H1 (cell line): Measurements from ENCODE around the gene STARD9. TPM values are rescaled to one million over a fixed set of nuclear protein-coding genes. Genes with fewer than 3 reads are reported as not detected.

Experiments
- CTCF ChIA-PET: fragments of 300-600 bp; sonication (Branson Sonifier 250); formaldehyde crosslinking; loops from one replicate; lab custom pipeline; 2021; ENCODE audit not compliant: partially characterized antibody; lab: Charles Lee
- POLR2A ChIA-PET: fragments of 300-600 bp; sonication (Branson Sonifier 250); formaldehyde crosslinking; loops from one replicate; lab custom pipeline; 2021; ENCODE audit warnings: inconsistent platforms; ENCODE audit not compliant: partially characterized antibody; lab: Charles Lee
- DNase-seq, 2 experiments: peaks; one replicate each; pipeline versions ENCODE4 v3.0.0 to v3.0.0-alpha.2; 2010 to 2022; ENCODE audit warnings: low spot score in 2 of 2, low read depth in 1 of 2, mixed read lengths in 1 of 2
- FAIRE-seq: peaks from 2 replicates; lab custom pipeline; 2011; peaks lifted over from hg19 to GRCh38; lab: Jason Lieb, UNC
- H2AFZ ChIP-seq: 2 replicates; pipeline ENCODE4 v1.8.1; 2012; ENCODE audit warnings: low read length, inconsistent platforms
- H2AK5ac ChIP-seq: 2 replicates; pipeline ENCODE4 v1.6.1; 2013; ENCODE audit warnings: low read depth, low read length
- H2BK120ac ChIP-seq: replicated peaks from 2 replicates; pipeline ENCODE3; 2013; ENCODE audit warnings: low read depth, low read length, inconsistent platforms
- H2BK12ac ChIP-seq: 2 replicates; pipeline ENCODE4 v1.6.1; 2013; ENCODE audit warnings: low read depth, low read length
- H2BK15ac ChIP-seq: 2 replicates; pipeline ENCODE4 v1.6.1; 2013; ENCODE audit warnings: low read length
- H2BK20ac ChIP-seq: 2 replicates; pipeline ENCODE4 v1.6.1; 2013; ENCODE audit warnings: low read length
- H2BK5ac ChIP-seq: 2 replicates; pipeline ENCODE4 v1.6.1; 2013; ENCODE audit warnings: low read depth, low read length
- H3K14ac ChIP-seq: 2 replicates; pipeline ENCODE4 v1.6.1; 2013; ENCODE audit warnings: inconsistent platforms; ENCODE audit not compliant: insufficient read length
- H3K18ac ChIP-seq: 2 replicates; pipeline ENCODE4 v1.6.1; 2013; ENCODE audit warnings: low read length; ENCODE audit errors: extremely low read depth
- H3K23ac ChIP-seq: 2 replicates; pipeline ENCODE4 v1.6.1; 2013; ENCODE audit warnings: inconsistent platforms; ENCODE audit not compliant: insufficient read length
- H3K23me2 ChIP-seq: 2 replicates; pipeline ENCODE4 v1.6.1; 2013; ENCODE audit warnings: low read depth, low read length
- H3K27ac ChIP-seq: 2 replicates; pipeline ENCODE4 v1.6.1; 2011; ENCODE audit warnings: low read depth, low read length, inconsistent platforms
- H3K27me3 ChIP-seq, 4 experiments: replicated peaks in 1 of 4; 1 replicate in 1 of 4; 2 replicates in 3 of 4; pipeline versions ENCODE4 v1.6.1 to v1.8.1; 2011 to 2013; ENCODE audit warnings: low read length in 3 of 4, mild to moderate bottlenecking in 3 of 4, inconsistent platforms in 2 of 4, mixed read lengths in 2 of 4, moderate library complexity in 1 of 4; ENCODE audit not compliant: control insufficient read depth in 3 of 4, insufficient read depth in 3 of 4; ENCODE audit errors: extremely low read depth in 1 of 4
- H3K36me3 ChIP-seq, 4 experiments: 2 replicates each; pipeline versions ENCODE4 v1.6.1 to v1.8.1; 2011 to 2013; ENCODE audit warnings: mild to moderate bottlenecking in 4 of 4, low read length in 3 of 4, moderate library complexity in 2 of 4, control low read depth in 1 of 4, inconsistent platforms in 1 of 4; ENCODE audit not compliant: insufficient read depth in 4 of 4, control insufficient read depth in 2 of 4
- H3K4ac ChIP-seq: replicated peaks from 2 replicates; pipeline ENCODE3; 2013; ENCODE audit warnings: low read length, low read depth, mixed read lengths, inconsistent platforms; ENCODE audit not compliant: insufficient read length
- H3K4me1 ChIP-seq, 4 experiments: replicated peaks in 1 of 4; 1 replicate in 1 of 4; 2 replicates in 3 of 4; pipeline versions ENCODE4 v1.6.1 to v1.8.1; 2011 to 2013; ENCODE audit warnings: low read length in 3 of 4, inconsistent platforms in 2 of 4, mixed read lengths in 1 of 4; ENCODE audit not compliant: insufficient read depth in 4 of 4, control insufficient read depth in 3 of 4
- H3K4me2 ChIP-seq, 2 experiments: 2 replicates each; pipeline versions ENCODE4 v1.6.1 to v1.8.1; 2011 to 2013; ENCODE audit warnings: low read depth in 2 of 2, low read length in 2 of 2, control low read depth in 1 of 2, inconsistent platforms in 1 of 2, mild to moderate bottlenecking in 1 of 2; ENCODE audit not compliant: insufficient read depth in 1 of 2
- H3K4me3 ChIP-seq, 4 experiments: fragments of 200-600, 300-600 bp in 1 of 4; sonication (generic), shearing (Covaris generic), sonication (Bioruptor Twin) in 1 of 4; 2 replicates each; pipeline versions ENCODE4 v1.5.1 to v1.8.1; 2011 to 2016; ENCODE audit warnings: low read length in 4 of 4, low read depth in 3 of 4, control low read depth in 2 of 4, inconsistent platforms in 2 of 4, mild to moderate bottlenecking in 2 of 4, mixed read lengths in 1 of 4, moderate library complexity in 1 of 4; ENCODE audit not compliant: insufficient read depth in 2 of 4; ENCODE audit errors: extremely low read depth in 1 of 4
- H3K56ac ChIP-seq: replicated peaks from 2 replicates; pipeline ENCODE3; 2013; ENCODE audit warnings: low read depth, mild to moderate bottlenecking, mixed read lengths, low read length, inconsistent platforms; ENCODE audit not compliant: insufficient read length
- H3K79me1 ChIP-seq: 2 replicates; pipeline ENCODE4 v1.6.1; 2013; ENCODE audit warnings: low read depth, low read length, control low read depth
- H3K79me2 ChIP-seq, 2 experiments: 2 replicates each; pipeline versions ENCODE4 v1.6.1 to v1.8.1; 2012 to 2013; ENCODE audit warnings: low read length in 2 of 2, mild to moderate bottlenecking in 2 of 2, inconsistent platforms in 1 of 2; ENCODE audit not compliant: insufficient read depth in 2 of 2, control insufficient read depth in 1 of 2
- H3K9ac ChIP-seq, 4 experiments: replicated peaks in 1 of 4; 1 replicate in 1 of 4; 2 replicates in 3 of 4; pipeline versions ENCODE4 v1.6.1 to v1.8.1; 2011 to 2013; ENCODE audit warnings: low read depth in 3 of 4, low read length in 3 of 4, control low read depth in 2 of 4, mild to moderate bottlenecking in 2 of 4, moderate library complexity in 2 of 4, inconsistent platforms in 1 of 4; ENCODE audit errors: extremely low read depth in 1 of 4
- H3K9me3 ChIP-seq, 2 experiments: 2 replicates each; pipeline versions ENCODE4 v1.6.1 to v1.8.1; 2012 to 2013; ENCODE audit warnings: mild to moderate bottlenecking in 2 of 2, moderate library complexity in 2 of 2, control low read depth in 1 of 2, inconsistent platforms in 1 of 2, low read depth in 1 of 2, low read length in 1 of 2, mixed read lengths in 1 of 2; ENCODE audit not compliant: insufficient read depth in 2 of 2
- H4K20me1 ChIP-seq, 2 experiments: replicated peaks in 1 of 2; 2 replicates each; pipeline versions ENCODE3 to v1.8.1; 2011 to 2013; ENCODE audit warnings: inconsistent platforms in 2 of 2, low read length in 2 of 2, mild to moderate bottlenecking in 1 of 2; ENCODE audit not compliant: insufficient read depth in 2 of 2, control insufficient read depth in 1 of 2
- H4K5ac ChIP-seq: 2 replicates; pipeline ENCODE4 v1.6.1; 2013; ENCODE audit warnings: low read length, low read depth, mixed read lengths, inconsistent platforms; ENCODE audit not compliant: insufficient read length
- H4K8ac ChIP-seq: 2 replicates; pipeline ENCODE4 v1.8.0; 2013; ENCODE audit warnings: mild to moderate bottlenecking, moderate library complexity, low read length, inconsistent platforms; ENCODE audit not compliant: insufficient read depth; ENCODE audit errors: extremely low read depth
- H4K91ac ChIP-seq: replicated peaks from 2 replicates; pipeline ENCODE3; 2013; ENCODE audit warnings: low read length, mixed read lengths, inconsistent platforms; ENCODE audit not compliant: insufficient read length
- ASH2L ChIP-seq: fragments of 200-600, 300-600 bp; sonication (generic); IDR thresholded peaks from one replicate; pipeline ENCODE4 v1.7.1; 2017; ENCODE audit warnings: low read length
- ATF2 ChIP-seq: IDR thresholded peaks from 2 replicates; pipeline ENCODE4 v1.6.1; 2012; ENCODE audit warnings: low read length, inconsistent platforms
- GABPA ChIP-seq: IDR thresholded peaks from 2 replicates; pipeline ENCODE4 v1.6.1; 2011; ENCODE audit warnings: mild to moderate bottlenecking, low read length, moderate library complexity, borderline replicate concordance; ENCODE audit not compliant: insufficient read depth
- JUND ChIP-seq: IDR thresholded peaks from 2 replicates; pipeline ENCODE4 v1.6.1; 2011; ENCODE audit warnings: mild to moderate bottlenecking, improper control_type of control experiment, low read length
- NRF1 ChIP-seq: IDR thresholded peaks from 2 replicates; pipeline ENCODE4 v1.6.1; 2011; ENCODE audit warnings: mild to moderate bottlenecking, low read depth, low read length, improper control_type of control experiment
- POLR2AphosphoS5 ChIP-seq: IDR thresholded peaks from 2 replicates; pipeline ENCODE4 v1.6.1; 2011; ENCODE audit warnings: low read depth, low read length
- RFX5 ChIP-seq: IDR thresholded peaks from 2 replicates; pipeline ENCODE4 v1.6.1; 2011; ENCODE audit warnings: low read depth, low read length, improper control_type of control experiment, borderline replicate concordance
- SIX5 ChIP-seq: IDR thresholded peaks from 2 replicates; pipeline ENCODE4 v1.6.1; 2011; ENCODE audit warnings: mild to moderate bottlenecking, low read depth, low read length
- TEAD4 ChIP-seq: IDR thresholded peaks from 2 replicates; pipeline ENCODE4 v1.6.1; 2012; ENCODE audit warnings: low read depth, low read length, inconsistent platforms, mixed read lengths
- WGBS, 2 experiments: shearing (Covaris generic) in 1 of 2; methylation state at CpG; one replicate each; pipeline versions ENCODE4 v1.1.6 to v1.1.7; 2013 to 2015; ENCODE audit warnings: low lambda C conversion rate in 2 of 2, mixed read lengths in 2 of 2, inconsistent platforms in 1 of 2, low coverage in 1 of 2, missing lambda C conversion rate in 1 of 2; ENCODE audit not compliant: insufficient replicate concordance in 2 of 2, insufficient coverage in 1 of 2, insufficient read length in 1 of 2; ENCODE audit errors: extremely low coverage in 1 of 2, missing lambda C conversion rate in 1 of 2; 5-methylcytosine and 5-hydroxymethylcytosine counted together
- polyA plus RNA-seq, 7 experiments: library from polyadenylated mRNA; depleted of rRNA in 3 of 7; stranded (reverse) in 5 of 7; unstranded in 2 of 7; fragments of >200 nt in 5 of 7; fragments of 200-250 nt in 2 of 7; gene quantifications; 1 replicate in 5 of 7; 2 replicates in 1 of 7; 4 replicates in 1 of 7; pipeline versions ENCODE4 v1.2.1 to v1.2.3, GENCODE V29; 2011 to 2013; ENCODE audit warnings: missing spikeins in 2 of 7, mixed read lengths in 2 of 7
- total RNA-seq: library from RNA; stranded (reverse); fragmentation: NEBNext Ultra II Directional; extraction: Animal tissue kit (Norgen Biotek cat#: 25700); gene quantifications from 2 replicates; pipeline ENCODE4 v1.2.1, GENCODE V29; 2021
- TF ChIP-seq, protein P1 (sequence below), 3 experiments: IDR thresholded peaks; 1 replicate in 2 of 3; 2 replicates in 1 of 3; pipeline versions ENCODE4 v1.5.1 to v1.6.1; 2011; ENCODE audit warnings: low read length in 3 of 3, mild to moderate bottlenecking in 3 of 3, inconsistent platforms in 2 of 3, low read depth in 1 of 3, moderate library complexity in 1 of 3; ENCODE audit not compliant: insufficient read depth in 1 of 3; ENCODE audit errors: control extremely low read depth in 1 of 3

Gene STARD9
- total and polyA plus RNA-seq, 2 of the 8 experiments (the other 6 are each of a cell fraction or from before 2014, with no cell fraction given), result 2.8 to 7.0 TPM

GRCh38 chr15:42733027-42733426, 157.6 kb downstream of the STARD9 start:
- Histone ChIP-seq H3K4me2 (no peak overlapping the region), H2BK5ac (no peak overlapping the region), H2AFZ (no peak overlapping the region), H4K8ac (no peak overlapping the region), H3K79me2 (no peaks in the 10 kb centered on the region), H3K4ac (no peak overlapping the region), H2AK5ac (no peak overlapping the region), H3K4me1 (peaks cover 0 to 16% (median 9%) of the 10 kb centered on the region in 4 experiments; a peak in 6 of 7 replicates), H3K4me3 (no peak overlapping the region), H3K18ac (no peak overlapping the region), H3K27ac (no peak overlapping the region), H2BK20ac (no peak overlapping the region), H2BK120ac (no peak overlapping the region), H3K23ac (no peak overlapping the region), H3K79me1 (no peaks in the 10 kb centered on the region; the same call in 1 of the 2 replicates), H3K9ac (no peak overlapping the region), H4K5ac (no peak overlapping the region), H2BK12ac (no peak overlapping the region), H3K27me3 (peaks cover 0 to 3% (median 1%) of the 10 kb centered on the region in 4 experiments; a peak in 2 of 7 replicates), H4K20me1 (peaks cover 10 to 11% of the 10 kb centered on the region in 2 experiments), H3K36me3 (peaks cover 6 to 37% (median 7%) of the 10 kb centered on the region in 4 experiments; a peak in 7 of 8 replicates), H3K23me2 (peaks cover 7% of the 10 kb centered on the region; the same call in 1 of the 2 replicates), H3K9me3 (no peaks in the 10 kb centered on the region), H3K14ac (no peak overlapping the region), H3K56ac (no peak overlapping the region), H4K91ac (no peak overlapping the region), H2BK15ac (no peak overlapping the region)
- DNase-seq, result no peak
- POLR2A ChIA-PET, result interaction anchor here (7.1 kb wide), 1 partner anchor 12 kb away, joined by 27 read pairs; no protein-coding TSS in a partner anchor
- FAIRE-seq, result no peak
- CTCF ChIA-PET, result interaction anchor here (0.6 to 2.1 kb wide), 4 partner anchors 10 to 342 kb away, joined by 3 to 6 read pairs (median 4); no protein-coding TSS in a partner anchor
- 83% methylated on average over 11 of the region's 11 CpGs; no CpG with 5 or more reads in 1 of the 2 experiments for WGBS, 2 experiments
- no peak for TF ChIP-seq ASH2L
- TF ChIP-seq GABPA, result no peak
- TF ChIP-seq NRF1, result no peak
- no peak for TF ChIP-seq ATF2
- TF ChIP-seq, protein P1, sequence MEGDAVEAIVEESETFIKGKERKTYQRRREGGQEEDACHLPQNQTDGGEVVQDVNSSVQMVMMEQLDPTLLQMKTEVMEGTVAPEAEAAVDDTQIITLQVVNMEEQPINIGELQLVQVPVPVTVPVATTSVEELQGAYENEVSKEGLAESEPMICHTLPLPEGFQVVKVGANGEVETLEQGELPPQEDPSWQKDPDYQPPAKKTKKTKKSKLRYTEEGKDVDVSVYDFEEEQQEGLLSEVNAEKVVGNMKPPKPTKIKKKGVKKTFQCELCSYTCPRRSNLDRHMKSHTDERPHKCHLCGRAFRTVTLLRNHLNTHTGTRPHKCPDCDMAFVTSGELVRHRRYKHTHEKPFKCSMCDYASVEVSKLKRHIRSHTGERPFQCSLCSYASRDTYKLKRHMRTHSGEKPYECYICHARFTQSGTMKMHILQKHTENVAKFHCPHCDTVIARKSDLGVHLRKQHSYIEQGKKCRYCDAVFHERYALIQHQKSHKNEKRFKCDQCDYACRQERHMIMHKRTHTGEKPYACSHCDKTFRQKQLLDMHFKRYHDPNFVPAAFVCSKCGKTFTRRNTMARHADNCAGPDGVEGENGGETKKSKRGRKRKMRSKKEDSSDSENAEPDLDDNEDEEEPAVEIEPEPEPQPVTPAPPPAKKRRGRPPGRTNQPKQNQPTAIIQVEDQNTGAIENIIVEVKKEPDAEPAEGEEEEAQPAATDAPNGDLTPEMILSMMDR (IDR thresholded peaks at IDR 0.05; ENCODE audit: control extremely low read depth in 1 of 3, insufficient read depth in 1 of 3, low read depth in 1 of 3, low read length in 3 of 3), result no peak
- TF ChIP-seq POLR2AphosphoS5, result no peak
- no peak for TF ChIP-seq TEAD4
- no peak for TF ChIP-seq SIX5
- no peak for TF ChIP-seq JUND
- no peak for TF ChIP-seq RFX5
